Right renal cortex interstitium (tissue), 3 donors: ENCODE results near the gene TRAK1. TPM values are rescaled to one million over a fixed set of nuclear protein-coding genes. Genes with fewer than 3 reads are reported as not detected.

Experiments used
- DNase-seq, 3 donors: peaks; one replicate each; pipeline ENCODE4 v3.0.0-alpha.2; 2013; ENCODE audit warnings: low read depth in 3 of 3, low spot score in 2 of 3
- polyA plus RNA-seq, 3 donors: library from polyadenylated mRNA; unstranded; fragments of 120-200 nt; gene quantifications; one replicate each; pipeline ENCODE4 v1.2.1, GENCODE V29; 2013; ENCODE audit not compliant: insufficient read length in 3 of 3

Gene TRAK1
- polyA plus RNA-seq, 3 donors: 42.0 to 44.3 (median 43.4) TPM

DNA sequence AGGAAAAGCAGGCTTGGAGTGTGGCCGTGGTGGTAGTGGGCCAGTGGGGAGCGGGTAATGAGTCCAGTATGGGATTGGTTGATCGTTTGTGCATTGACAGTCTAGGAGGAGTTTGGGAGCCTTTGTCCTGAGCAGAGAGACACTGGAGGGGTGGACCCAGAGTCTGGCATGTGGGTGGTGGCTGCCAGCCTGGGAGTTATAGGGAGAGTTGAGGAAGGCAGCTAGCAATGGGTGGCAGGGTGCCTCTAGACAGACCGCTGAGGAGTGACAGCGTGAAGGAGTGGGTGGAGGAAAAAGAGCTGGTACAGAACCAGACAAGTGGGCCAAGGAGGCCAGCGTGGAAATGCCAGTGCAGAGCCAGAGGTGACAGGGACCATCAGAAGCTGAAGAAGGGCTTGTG is 176.7 kb downstream of the TRAK1 start:
- no peak for DNase-seq

DNA sequence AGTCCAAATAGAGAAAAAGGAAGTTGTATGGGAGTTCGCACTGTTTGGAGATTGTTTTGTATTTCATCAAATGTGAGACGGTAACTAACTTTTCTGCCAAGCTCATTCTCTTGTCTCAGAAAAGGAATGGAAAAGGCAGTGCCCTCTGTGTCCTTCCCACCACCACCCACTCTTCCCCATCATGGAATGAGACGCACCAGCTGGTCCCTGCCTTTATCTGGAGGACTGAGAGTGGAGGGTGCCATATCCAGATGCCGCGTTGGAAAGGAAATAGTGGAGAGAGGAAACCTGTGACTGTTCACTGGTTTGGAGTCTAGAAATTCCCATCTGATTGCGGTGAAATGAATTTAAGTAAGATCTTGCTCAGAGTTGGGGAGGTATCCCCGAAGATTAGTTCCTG is 178.5 kb downstream of the TRAK1 start:
- no peak for DNase-seq

DNA sequence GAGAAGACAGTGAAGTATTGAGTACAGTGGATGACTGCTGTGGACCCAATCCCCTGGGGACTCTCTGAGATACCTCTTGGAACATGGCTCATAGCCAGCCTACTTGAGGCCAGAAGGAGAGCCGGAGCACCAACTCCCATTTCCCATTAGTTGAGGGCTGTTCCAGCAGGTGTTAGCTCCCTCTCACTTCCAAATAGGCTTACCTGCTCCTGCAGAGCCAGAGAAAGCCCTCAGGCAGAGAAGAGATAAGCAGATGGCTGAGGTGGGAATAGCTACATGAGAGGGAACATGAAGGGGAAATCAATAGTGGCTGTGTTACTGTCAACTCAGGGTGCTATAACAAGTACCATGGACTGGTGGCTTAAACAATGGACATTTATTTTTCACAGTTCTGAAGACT is 179.4 kb downstream of the TRAK1 start:
- no peak for DNase-seq

DNA sequence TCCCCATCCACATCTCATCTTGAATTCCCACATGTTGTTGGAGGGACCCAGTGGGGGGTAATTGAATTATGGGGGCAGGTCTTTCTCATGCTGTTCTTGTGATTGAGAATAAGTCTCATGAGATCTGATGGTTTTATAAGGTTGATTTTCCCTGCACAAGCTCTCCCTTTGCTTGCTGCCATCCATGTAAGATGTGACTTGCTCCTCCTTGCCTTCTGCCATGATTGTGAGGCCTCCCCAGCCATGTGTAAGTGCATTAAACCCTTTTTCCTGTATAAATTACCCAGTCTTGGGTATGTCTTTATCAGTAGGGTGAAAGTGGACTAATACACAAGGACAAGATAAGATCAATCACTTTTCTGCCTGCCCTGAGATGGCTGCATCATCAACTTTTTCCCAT is 180.6 kb downstream of the TRAK1 start:
- DNase-seq: no peak

DNA sequence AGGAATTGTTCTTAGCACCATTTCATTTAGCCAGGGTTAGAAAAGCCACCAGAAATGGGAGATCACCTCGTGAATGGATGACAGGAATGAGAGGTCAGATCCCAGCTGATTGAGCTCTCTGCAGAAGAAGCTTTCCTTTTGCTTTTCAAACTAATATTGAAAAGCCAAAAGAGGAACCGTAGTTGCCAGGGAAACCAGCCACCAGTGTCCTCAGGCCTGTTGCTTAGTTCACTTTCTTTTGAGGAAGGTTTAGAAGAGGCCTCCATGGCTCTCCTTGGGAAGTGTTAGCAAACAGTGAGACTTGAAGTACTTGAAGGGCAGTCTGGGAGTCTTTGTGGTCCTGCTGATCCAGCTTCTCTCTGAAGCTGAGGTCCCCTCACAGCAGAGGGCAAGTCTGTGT is 182.2 kb downstream of the TRAK1 start:
- no peak for DNase-seq

DNA sequence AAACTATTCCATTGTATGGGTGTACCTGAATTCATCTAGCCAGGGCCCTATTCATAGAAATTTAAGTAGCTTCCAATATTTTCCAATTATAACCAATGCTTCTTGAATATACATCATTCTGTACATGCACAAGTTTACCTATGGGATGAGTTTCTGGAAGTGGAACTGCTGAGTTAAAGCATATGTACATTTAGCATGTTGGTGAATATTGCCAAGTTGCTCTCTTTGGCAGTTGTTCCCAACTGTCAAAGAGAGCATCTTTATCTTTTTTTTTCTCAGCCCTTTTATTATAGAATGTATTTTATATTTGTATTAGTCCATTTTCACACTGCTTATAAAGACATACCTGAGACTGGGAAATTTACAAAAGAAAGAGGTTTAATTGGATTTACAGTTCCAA is 183.1 kb downstream of the TRAK1 start:
- no peak for DNase-seq

DNA sequence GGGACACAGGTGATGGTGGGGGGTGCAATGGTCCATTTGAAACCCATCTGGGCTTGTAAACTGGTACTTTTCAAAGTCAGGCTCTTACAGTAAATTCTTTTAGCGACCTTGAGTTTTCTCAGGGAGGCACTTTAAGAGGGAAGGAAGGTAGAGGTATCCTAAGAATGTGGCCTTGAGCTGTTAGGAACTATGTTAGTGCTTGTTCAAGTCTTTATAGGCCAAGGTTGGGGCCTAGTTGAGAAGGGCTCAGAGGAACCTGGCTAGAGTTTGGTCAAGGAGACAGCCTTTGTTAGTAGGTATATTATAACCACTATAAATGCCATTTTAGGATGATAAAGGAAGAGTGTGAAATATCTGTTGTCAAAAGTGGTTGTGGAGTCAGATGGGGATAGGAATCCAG is 184.1 kb downstream of the TRAK1 start:
- DNase-seq: no peak

Other genes starting within 250 kb of the TRAK1 start
- 1 to 10 TPM; 4.7 to 5.3 (median 4.8) TPM for gene ULK4, start 129.3 kb upstream of the TRAK1 start, polyA plus RNA-seq
- gene CCK, start 174.8 kb downstream of the TRAK1 start, polyA plus RNA-seq: under 1 TPM; 0.11 to 0.53 (median 0.23) TPM